ENCODE data around the gene PPFIA1.

The PPFIA1 gene

DNA sequence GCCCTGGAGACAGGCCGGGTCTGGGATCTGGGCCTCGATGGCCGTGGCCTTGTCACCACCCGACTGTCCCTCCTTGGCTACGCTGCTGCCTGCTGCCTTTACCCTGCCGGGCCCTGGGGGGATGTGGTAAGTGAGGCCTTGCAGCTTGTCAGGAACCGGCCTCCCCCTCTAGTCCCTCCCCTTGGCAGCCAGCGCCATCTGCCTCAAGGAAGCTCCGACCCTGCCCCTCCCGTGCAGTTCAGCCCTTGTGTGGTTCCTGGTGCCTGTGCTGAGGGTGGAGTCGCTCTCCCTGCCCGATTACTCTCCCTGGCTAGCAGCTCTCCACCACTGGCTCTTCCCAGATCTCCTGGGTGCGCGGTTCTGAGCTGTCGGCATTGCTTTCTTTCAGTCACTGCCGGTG is 161.6 kb downstream of the PPFIA1 start:
- no peak for DNase-seq (ENCODE audit: low read depth in 2 of 2)

DNA sequence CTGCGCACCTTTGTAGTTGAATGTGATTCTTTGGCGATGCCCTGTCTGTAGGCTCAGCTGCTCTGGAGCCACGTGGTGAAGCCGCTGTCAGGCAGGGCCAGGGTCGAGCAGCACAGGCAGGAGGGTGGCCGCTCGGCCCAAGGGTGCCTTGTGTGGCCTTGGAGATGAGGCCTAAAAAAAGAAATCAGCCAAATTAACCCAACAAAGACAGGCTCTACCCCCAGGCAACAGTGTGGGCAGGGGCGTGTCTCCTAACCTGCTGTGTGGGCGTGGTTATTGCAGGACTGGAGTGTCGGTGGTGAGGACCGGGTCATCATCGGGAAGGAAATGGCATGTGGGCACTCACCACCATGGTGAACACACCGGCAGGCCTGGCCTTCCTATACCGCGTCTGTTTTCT is 162.1 kb downstream of the PPFIA1 start:
- no peak for DNase-seq (ENCODE audit: low read depth in 2 of 2)

DNA sequence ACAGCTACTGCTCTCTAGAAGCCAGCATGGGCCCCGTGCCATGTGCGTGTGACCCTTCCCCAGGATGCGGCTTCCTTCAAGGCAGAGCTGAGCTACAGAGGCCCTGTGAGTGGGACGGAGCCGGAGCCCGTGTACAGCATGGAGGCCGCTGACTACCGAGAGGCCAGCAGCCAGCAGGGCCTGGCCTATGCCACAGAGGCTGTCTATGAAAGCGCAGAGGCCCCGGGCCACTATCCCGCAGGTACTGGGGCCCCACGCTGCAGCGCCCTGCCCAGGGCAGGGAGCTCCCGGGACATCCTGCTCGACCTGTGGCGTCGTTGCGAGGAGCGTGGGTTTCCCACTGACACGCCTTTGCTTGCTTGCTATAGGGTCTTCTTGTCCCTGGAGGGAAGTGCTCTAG is 162.5 kb downstream of the PPFIA1 start:
- DNase-seq (ENCODE audit: low read depth in 2 of 2) = no peak

DNA sequence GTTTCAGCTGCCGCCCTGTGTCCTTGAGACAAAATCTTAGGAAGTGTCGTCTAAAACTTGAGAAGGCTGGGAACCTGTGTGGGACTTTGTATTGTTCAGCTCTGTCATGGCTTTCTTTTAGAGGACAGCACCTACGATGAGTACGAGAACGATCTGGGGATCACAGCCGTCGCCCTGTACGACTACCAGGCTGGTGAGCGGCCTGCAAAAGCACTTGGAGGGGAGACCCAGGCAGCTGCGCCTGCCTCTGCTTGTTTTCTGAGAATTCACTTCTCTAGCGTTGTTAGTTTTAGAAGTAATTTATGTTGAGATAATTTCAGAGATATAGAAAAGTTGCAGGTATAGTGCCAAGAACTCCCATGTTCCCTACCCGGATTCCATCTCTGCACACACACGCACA is 163.0 kb downstream of the PPFIA1 start:
- DNase-seq (ENCODE audit: low read depth in 2 of 2) = no peak
